SU-DHL-6 (cell line): ENCODE measurements around the gene HLF.

ENCODE experiments used
- CTCF ChIP-seq: fragments of 200-600 bp; sonication (generic); IDR thresholded peaks from one replicate; pipeline ENCODE4 v1.5.1; 2017; ENCODE audit warnings: antibody characterized with exemption, mild to moderate bottlenecking, low read length, moderate library complexity; ENCODE audit not compliant: insufficient read depth, poor library complexity, severe bottlenecking
- EZH2phosphoT487 ChIP-seq: fragments of 200-600 bp; sonication (generic), shearing (Covaris generic); conservative IDR thresholded peaks from 2 replicates; pipeline ENCODE4 v1.6.1; 2018; ENCODE audit warnings: mild to moderate bottlenecking, antibody characterized with exemption, low read length, moderate library complexity, mixed read lengths

GRCh38 chr17:55350825-55351205, 86.1 kb downstream of the HLF start:
- TF ChIP-seq CTCF (no peak), EZH2phosphoT487 (no peak)
